SK-N-MC (cell line): ENCODE data around the gene CSTPP1.

Experiments used
- EZH2 ChIP-seq: fragments of 200-600 bp; sonication (generic); IDR thresholded peaks from one replicate; pipeline ENCODE4 v1.6.1; 2017; ENCODE audit warnings: antibody characterized with exemption
- POLR2AphosphoS5 ChIP-seq: IDR thresholded peaks from 2 replicates; pipeline ENCODE4 v1.6.1; 2012; ENCODE audit warnings: mild to moderate bottlenecking, low read depth, low read length, borderline replicate concordance

GRCh38 chr11:47187723-47188122 is 251.2 kb downstream of the CSTPP1 start:
- TF ChIP-seq EZH2 = no peak
- TF ChIP-seq POLR2AphosphoS5 = no peak
